Esophagus squamous epithelium (tissue), 5 donors: ENCODE measurements around the gene ADAMTS14. TPM values are rescaled to one million over a fixed set of nuclear protein-coding genes. Genes with fewer than 3 reads are reported as not detected.

Experiments used
- DNase-seq: peaks from one replicate; lab custom pipeline; 2025; lab: John Stamatoyannopoulos, UW
- H3K27ac ChIP-seq, 4 donors: fragments of 200-600 bp; sonication (generic); one replicate each; pipeline ENCODE4 v1.5.1; 2016 to 2019; ENCODE audit warnings: mild to moderate bottlenecking in 1 of 4
- H3K27me3 ChIP-seq, 4 donors: fragments of 200-600 bp; sonication (generic); 1 replicate in 3 of 4; 2 replicates in 1 of 4; pipeline versions ENCODE4 v1.5.1 to v1.6.0; 2017 to 2021; ENCODE audit warnings: antibody characterized with exemption in 1 of 4
- H3K36me3 ChIP-seq, 3 donors: fragments of 200-600 bp; sonication (generic); one replicate each; pipeline ENCODE4 v1.5.1; 2016 to 2019
- H3K4me1 ChIP-seq, 3 donors: fragments of 200-600 bp; sonication (generic); one replicate each; pipeline ENCODE4 v1.5.1; 2017 to 2019
- H3K4me3 ChIP-seq, 4 donors: fragments of 200-600 bp; sonication (generic); 1 replicate in 3 of 4; 2 replicates in 1 of 4; pipeline ENCODE4 v1.5.1; 2016 to 2019; ENCODE audit warnings: mild to moderate bottlenecking in 2 of 4, moderate library complexity in 1 of 4
- H3K9me3 ChIP-seq, 3 donors: fragments of 200-600 bp; sonication (generic); one replicate each; pipeline ENCODE4 v1.5.1; 2016 to 2019
- CTCF ChIP-seq, 6 experiments: fragments of 450-650 bp in 4 of 6; fragments of 200-600 bp in 2 of 6; sonication (generic) in 2 of 6; IDR thresholded peaks; one replicate each; pipeline ENCODE4 v1.5.1; 2016 to 2019; ENCODE audit warnings: antibody characterized with exemption in 6 of 6, mild to moderate bottlenecking in 4 of 6, moderate library complexity in 4 of 6
- POLR2A ChIP-seq, 4 donors: fragments of 450-650 bp; IDR thresholded peaks; one replicate each; pipeline ENCODE4 v1.6.1; 2017; ENCODE audit warnings: antibody characterized with exemption in 4 of 4, mild to moderate bottlenecking in 4 of 4, moderate library complexity in 3 of 4
- WGBS, 2 donors: methylation state at CpG; one replicate each; pipeline ENCODE4 v1.1.5; 2018; 5-methylcytosine and 5-hydroxymethylcytosine counted together
- intact Hi-C: fragments of 100-400 bp; cut with DNase I; formaldehyde crosslinking; loops from one replicate; pipeline ENCODE4 v1.15.0; 2022
- total RNA-seq, 4 donors: library from RNA; depleted of rRNA; stranded (reverse); fragments of >200 nt; gene quantifications; one replicate each; pipeline ENCODE4 v1.1.0, GENCODE V29; 2016
- donor health status: DM: yes; HTN: yes; CAD: no.

The ADAMTS14 gene
- total RNA-seq, 4 donors from 2014 or later: 0.23 to 0.75 (median 0.38) TPM; not detected in 1

- H3K4me3 ChIP-seq: no peak overlapping the region
- no peaks in the 10 kb centered on the region for H3K27me3 ChIP-seq
- WGBS, 2 donors: 80 to 90% methylated on average over 13 to 18 of the region's 18 CpGs
- H3K9me3 ChIP-seq: no peaks in the 10 kb centered on the region
- peaks cover 0 to 4% (median 0%) of the 10 kb centered on the region in 3 donors for H3K4me1 ChIP-seq
- no peak for DNase-seq
- intact Hi-C loops: no loop called here
- TF ChIP-seq CTCF (IDR thresholded peaks at IDR 0.05): no peak
- TF ChIP-seq POLR2A (IDR thresholded peaks at IDR 0.05): no peak
- H3K27ac ChIP-seq: no peak overlapping the region
- H3K36me3 ChIP-seq: no peaks in the 10 kb centered on the region
Observed at GRCh38 chr10:70705121-70705861, 33.0 kb downstream of the ADAMTS14 start.

GRCh38 chr10:70711177-70711576 is 38.9 kb downstream of the ADAMTS14 start:
- WGBS, 2 donors: 87 to 88% methylated on average over 4 to 6 of the region's 7 CpGs
- Histone ChIP-seq H3K27me3 (no peaks in the 10 kb centered on the region), H3K9me3 (no peaks in the 10 kb centered on the region), H3K36me3 (no peaks in the 10 kb centered on the region), H3K27ac (no peak overlapping the region), H3K4me3 (no peak overlapping the region), H3K4me1 (peaks cover 0 to 7% (median 0%) of the 10 kb centered on the region in 3 donors)
- no peak for DNase-seq
- intact Hi-C loops: no loop called here
- TF ChIP-seq POLR2A (IDR thresholded peaks at IDR 0.05): no peak
- TF ChIP-seq CTCF (IDR thresholded peaks at IDR 0.05): no peak

GRCh38 chr10:70711911-70712310 is 39.6 kb downstream of the ADAMTS14 start:
- no peak for DNase-seq
- WGBS, 2 donors: 63 to 93% methylated on average over 6 to 7 of the region's 7 CpGs
- no peak for TF ChIP-seq CTCF (IDR thresholded peaks at IDR 0.05)
- no peak for TF ChIP-seq POLR2A (IDR thresholded peaks at IDR 0.05)
- peaks cover 0 to 10% (median 0%) of the 10 kb centered on the region in 3 donors for H3K4me1 ChIP-seq
- H3K9me3 ChIP-seq: no peaks in the 10 kb centered on the region
- no peak overlapping the region for H3K4me3 ChIP-seq
- H3K27me3 ChIP-seq: no peaks in the 10 kb centered on the region
- H3K36me3 ChIP-seq: no peaks in the 10 kb centered on the region
- intact Hi-C loops: no loop called here
- H3K27ac ChIP-seq: no peak overlapping the region

GRCh38 chr10:70714245-70714644 is 41.9 kb downstream of the ADAMTS14 start:
- no peak for DNase-seq
- no peak overlapping the region for H3K4me3 ChIP-seq
- WGBS, 2 donors: 57 to 70% methylated on average over 4 of the region's 4 CpGs

More at GRCh38 chr10:70714245-70714644, 41.9 kb downstream of the ADAMTS14 start:
- intact Hi-C loops: no loop called here
- Histone ChIP-seq H3K27ac (no peak overlapping the region), H3K4me1 (peaks cover 0 to 10% (median 0%) of the 10 kb centered on the region in 3 donors), H3K9me3 (no peaks in the 10 kb centered on the region), H3K36me3 (no peaks in the 10 kb centered on the region), H3K27me3 (no peaks in the 10 kb centered on the region)
- no peak for TF ChIP-seq CTCF (IDR thresholded peaks at IDR 0.05)
- no peak for TF ChIP-seq POLR2A (IDR thresholded peaks at IDR 0.05)
